22Rv1 (cell line): ENCODE results near the gene PPIL1.

Experiments used
- CTCF ChIP-seq: fragments of 450-650 bp; IDR thresholded peaks from 2 replicates; pipeline ENCODE4 v1.5.1; 2017; ENCODE audit warnings: mild to moderate bottlenecking
- ZFX ChIP-seq: fragments of 450-650 bp; IDR thresholded peaks from 2 replicates; pipeline ENCODE4 v1.6.1; 2017; ENCODE audit warnings: antibody characterized with exemption, borderline replicate concordance

- TF ChIP-seq CTCF (no peak), ZFX (no peak)
These were observed 47.1 kb downstream of the PPIL1 start for GRCh38 chr6:36827261-36828079.
